Parathyroid adenoma (tissue), 2 donors: ENCODE data around the gene PWWP2B.

Source experiments
- H2AFZ ChIP-seq: fragments of 300-600 bp; sonication (generic); one replicate; pipeline ENCODE4 v1.7.0; 2017; ENCODE audit warnings: antibody characterized with exemption, mild to moderate bottlenecking
- H3K27ac ChIP-seq: fragments of 300-600 bp; sonication (generic); one replicate; pipeline ENCODE4 v1.7.0; 2017
- H3K27me3 ChIP-seq: fragments of 300-600 bp; sonication (generic); one replicate; pipeline ENCODE4 v1.7.0; 2017; ENCODE audit warnings: low read length; ENCODE audit not compliant: control insufficient read depth, insufficient read depth
- H3K36me3 ChIP-seq: fragments of 300-600 bp; sonication (generic); one replicate; pipeline ENCODE4 v1.7.0; 2017; ENCODE audit warnings: low read length; ENCODE audit not compliant: control insufficient read depth, insufficient read depth
- H3K4me1 ChIP-seq: fragments of 300-600 bp; sonication (generic); one replicate; pipeline ENCODE4 v1.7.0; 2017; ENCODE audit warnings: control low read depth
- H3K4me2 ChIP-seq: fragments of 300-600 bp; sonication (generic); one replicate; pipeline ENCODE4 v1.7.0; 2017; ENCODE audit warnings: low read length
- H3K4me3 ChIP-seq: fragments of 300-600 bp; sonication (generic); one replicate; pipeline ENCODE4 v1.7.0; 2017; ENCODE audit warnings: low read depth, low read length
- H3K79me2 ChIP-seq: fragments of 300-600 bp; sonication (generic); one replicate; pipeline ENCODE4 v1.7.0; 2017; ENCODE audit warnings: control low read depth
- H3K9ac ChIP-seq: fragments of 300-600 bp; sonication (generic); one replicate; pipeline ENCODE4 v1.7.0; 2017; ENCODE audit warnings: mild to moderate bottlenecking
- H3K9me3 ChIP-seq: fragments of 300-600 bp; sonication (generic); one replicate; pipeline ENCODE4 v1.7.0; 2017; ENCODE audit warnings: low read length; ENCODE audit not compliant: control insufficient read depth
- CTCF ChIP-seq: fragments of 300-600 bp; sonication (generic); IDR thresholded peaks from one replicate; pipeline ENCODE4 v1.7.0; 2017; ENCODE audit warnings: antibody characterized with exemption, mild to moderate bottlenecking
- donor health status: primary hyperparathyroidism.

Gene PWWP2B

GRCh38 chr10:132370426-132371340, 26.3 kb upstream of the PWWP2B start:
- Histone ChIP-seq H3K4me1 (no peaks in the 10 kb centered on the region), H3K27ac (no peak overlapping the region)
- no peak for TF ChIP-seq CTCF

GRCh38 chr10:132371641-132372081, 25.3 kb upstream of the PWWP2B start:
- TF ChIP-seq CTCF: no peak
- no peak overlapping the region for H3K9ac ChIP-seq
- no peak overlapping the region for H3K27ac ChIP-seq

More at GRCh38 chr10:132370426-132371340, 26.3 kb upstream of the PWWP2B start:
- Histone ChIP-seq H3K9ac (no peak overlapping the region), H3K79me2 (no peaks in the 10 kb centered on the region), H3K36me3 (no peaks in the 10 kb centered on the region), H3K27me3 (no peaks in the 10 kb centered on the region), H3K9me3 (no peaks in the 10 kb centered on the region), H3K4me3 (no peak overlapping the region), H2AFZ (no peak overlapping the region), H3K4me2 (no peak overlapping the region)

GRCh38 chr10:132372516-132373095, 24.4 kb upstream of the PWWP2B start:
- Histone ChIP-seq H3K9me3 (no peaks in the 10 kb centered on the region), H3K4me1 (no peaks in the 10 kb centered on the region), H3K79me2 (no peaks in the 10 kb centered on the region), H2AFZ (no peak overlapping the region), H3K27me3 (no peaks in the 10 kb centered on the region), H3K27ac (no peak overlapping the region), H3K36me3 (no peaks in the 10 kb centered on the region), H3K4me3 (no peak overlapping the region), H3K4me2 (no peak overlapping the region), H3K9ac (no peak overlapping the region)
- TF ChIP-seq CTCF: no peak

More at GRCh38 chr10:132371641-132372081, 25.3 kb upstream of the PWWP2B start:
- Histone ChIP-seq H3K27me3 (no peaks in the 10 kb centered on the region), H3K79me2 (no peaks in the 10 kb centered on the region), H2AFZ (no peak overlapping the region), H3K4me1 (no peaks in the 10 kb centered on the region), H3K4me3 (no peak overlapping the region), H3K36me3 (no peaks in the 10 kb centered on the region), H3K4me2 (no peak overlapping the region), H3K9me3 (no peaks in the 10 kb centered on the region)

- H3K36me3 ChIP-seq: no peaks in the 10 kb centered on the region
- no peaks in the 10 kb centered on the region for H3K79me2 ChIP-seq
- H2AFZ ChIP-seq: no peak overlapping the region
- H3K4me1 ChIP-seq: no peaks in the 10 kb centered on the region
- no peak overlapping the region for H3K9ac ChIP-seq
- H3K4me3 ChIP-seq: no peak overlapping the region
- no peaks in the 10 kb centered on the region for H3K27me3 ChIP-seq
- no peak overlapping the region for H3K27ac ChIP-seq
- H3K9me3 ChIP-seq: no peaks in the 10 kb centered on the region
- no peak for TF ChIP-seq CTCF
- no peak overlapping the region for H3K4me2 ChIP-seq
Measured at GRCh38 chr10:132373241-132373955, 23.6 kb upstream of the PWWP2B start.
